ENCODE measurements around the gene RBPJ.

RBPJ gene

DNA sequence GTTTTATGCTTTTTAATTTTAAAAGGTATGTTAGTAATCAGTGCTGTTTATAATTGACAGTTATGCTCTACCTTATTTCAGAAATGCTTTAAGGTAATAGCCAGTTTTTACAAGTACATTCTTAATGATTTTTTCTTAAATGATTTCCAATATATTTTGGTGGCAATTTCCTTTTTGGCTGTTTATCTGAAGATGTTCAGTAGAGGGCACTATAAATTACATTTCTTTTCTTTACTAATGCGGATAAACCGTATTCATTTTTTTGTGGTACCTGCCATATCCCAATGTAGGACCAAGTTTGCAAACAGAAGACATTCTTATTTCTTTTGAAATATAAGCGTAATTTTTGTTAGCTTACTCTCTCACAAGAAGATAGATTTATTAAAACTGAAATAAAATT, 104.0 kb downstream of the RBPJ start:
- no peaks in the 10 kb centered on the region for H3K27me3 ChIP-seq (ENCODE audit: low read length)
- no peaks in the 10 kb centered on the region for H4K20me1 ChIP-seq (ENCODE audit: low read depth, low read length)
- no peak overlapping the region for H2AFZ ChIP-seq (ENCODE audit: low read depth, low read length, severe bottlenecking)
- H3K9ac ChIP-seq (ENCODE audit: low read length): no peak overlapping the region
- no peak for TF ChIP-seq EZH2phosphoT487 (conservative IDR thresholded peaks at IDR 0.05; ENCODE audit: low read length)
- no peaks in the 10 kb centered on the region for H3K9me2 ChIP-seq (replicated peaks; ENCODE audit: insufficient read depth, low read length)
- H3K79me2 ChIP-seq (ENCODE audit: insufficient read depth, low read length): no peaks in the 10 kb centered on the region
- H3K4me2 ChIP-seq (ENCODE audit: low read depth, low read length, poor library complexity, severe bottlenecking): no peak overlapping the region
- H3K36me3 ChIP-seq (ENCODE audit: low read length): peaks cover 9% of the 10 kb centered on the region; the same call in 1 of the 2 replicates
- H3K27ac ChIP-seq (ENCODE audit: low read depth, low read length): no peak overlapping the region
- no peaks in the 10 kb centered on the region for H3K9me3 ChIP-seq (ENCODE audit: insufficient read depth, low read length)
- H3K4me3 ChIP-seq (ENCODE audit: insufficient read depth, low read length, poor library complexity, severe bottlenecking): no peak overlapping the region
- no peaks in the 10 kb centered on the region for H3F3A ChIP-seq (ENCODE audit: insufficient read depth)

DNA sequence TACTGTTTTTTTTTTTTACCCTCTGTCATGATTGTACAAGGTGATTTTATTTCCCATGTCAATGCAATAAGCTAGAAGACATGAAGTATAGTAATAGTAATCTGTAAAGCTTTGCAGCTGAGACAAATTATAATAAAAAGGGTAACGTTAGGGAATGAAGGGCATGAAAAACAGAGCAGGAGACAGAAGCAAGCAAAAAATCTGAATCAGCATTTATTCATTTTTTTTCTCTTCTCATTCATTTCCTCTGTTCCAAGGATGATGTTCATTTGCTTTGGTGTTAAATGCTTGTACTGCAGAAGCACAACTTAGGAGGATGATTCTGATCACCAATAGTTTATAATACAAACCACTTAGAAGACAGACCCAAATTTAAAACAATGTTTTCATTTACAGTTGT, 105.1 kb downstream of the RBPJ start:
- TF ChIP-seq, protein P1, sequence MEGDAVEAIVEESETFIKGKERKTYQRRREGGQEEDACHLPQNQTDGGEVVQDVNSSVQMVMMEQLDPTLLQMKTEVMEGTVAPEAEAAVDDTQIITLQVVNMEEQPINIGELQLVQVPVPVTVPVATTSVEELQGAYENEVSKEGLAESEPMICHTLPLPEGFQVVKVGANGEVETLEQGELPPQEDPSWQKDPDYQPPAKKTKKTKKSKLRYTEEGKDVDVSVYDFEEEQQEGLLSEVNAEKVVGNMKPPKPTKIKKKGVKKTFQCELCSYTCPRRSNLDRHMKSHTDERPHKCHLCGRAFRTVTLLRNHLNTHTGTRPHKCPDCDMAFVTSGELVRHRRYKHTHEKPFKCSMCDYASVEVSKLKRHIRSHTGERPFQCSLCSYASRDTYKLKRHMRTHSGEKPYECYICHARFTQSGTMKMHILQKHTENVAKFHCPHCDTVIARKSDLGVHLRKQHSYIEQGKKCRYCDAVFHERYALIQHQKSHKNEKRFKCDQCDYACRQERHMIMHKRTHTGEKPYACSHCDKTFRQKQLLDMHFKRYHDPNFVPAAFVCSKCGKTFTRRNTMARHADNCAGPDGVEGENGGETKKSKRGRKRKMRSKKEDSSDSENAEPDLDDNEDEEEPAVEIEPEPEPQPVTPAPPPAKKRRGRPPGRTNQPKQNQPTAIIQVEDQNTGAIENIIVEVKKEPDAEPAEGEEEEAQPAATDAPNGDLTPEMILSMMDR (IDR thresholded peaks at IDR 0.05; ENCODE audit: insufficient read depth, low read length, poor library complexity, severe bottlenecking): no peak
- TF ChIP-seq EZH2phosphoT487 (conservative IDR thresholded peaks at IDR 0.05; ENCODE audit: low read length): no peak
- Histone ChIP-seq H4K20me1 (ENCODE audit: low read depth, low read length) (no peaks in the 10 kb centered on the region), H2AFZ (ENCODE audit: low read depth, low read length, severe bottlenecking) (no peak overlapping the region), H3K36me3 (ENCODE audit: low read length) (peaks cover 9% of the 10 kb centered on the region; the same call in 1 of the 2 replicates), H3K79me2 (ENCODE audit: insufficient read depth, low read length) (no peaks in the 10 kb centered on the region), H3K9me3 (ENCODE audit: insufficient read depth, low read length) (no peaks in the 10 kb centered on the region), H3K4me2 (ENCODE audit: low read depth, low read length, poor library complexity, severe bottlenecking) (no peak overlapping the region), H3K9ac (ENCODE audit: low read length) (no peak overlapping the region), H3K27ac (ENCODE audit: low read depth, low read length) (no peak overlapping the region), H3K4me3 (ENCODE audit: insufficient read depth, low read length, poor library complexity, severe bottlenecking) (no peak overlapping the region), H3F3A (ENCODE audit: insufficient read depth) (no peaks in the 10 kb centered on the region), H3K9me2 (replicated peaks; ENCODE audit: insufficient read depth, low read length) (no peaks in the 10 kb centered on the region), H3K27me3 (ENCODE audit: low read length) (no peaks in the 10 kb centered on the region)

DNA sequence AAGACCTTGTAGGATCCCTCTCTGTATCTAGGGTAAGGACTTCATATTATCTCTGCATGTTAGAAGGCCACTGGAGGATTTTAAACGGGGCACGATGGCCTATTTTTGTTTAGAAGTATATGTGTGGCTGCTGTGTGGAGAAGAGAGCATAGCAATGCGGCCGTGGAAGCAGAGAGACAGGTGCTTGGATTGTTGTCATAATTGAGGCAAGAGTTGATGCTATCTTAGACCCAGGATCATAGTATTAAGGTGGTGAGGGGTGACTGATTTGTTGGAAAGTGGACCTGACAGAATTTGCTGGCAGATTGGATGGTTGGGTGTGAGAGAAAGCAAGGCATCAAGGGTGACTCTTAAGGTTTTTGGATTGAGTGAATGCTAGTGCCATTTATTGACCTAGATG, 106.1 kb downstream of the RBPJ start:
- Histone ChIP-seq H3K9me3 (ENCODE audit: insufficient read depth, low read length) (no peaks in the 10 kb centered on the region), H3K9me2 (replicated peaks; ENCODE audit: insufficient read depth, low read length) (no peaks in the 10 kb centered on the region), H3K36me3 (ENCODE audit: low read length) (peaks cover 4% of the 10 kb centered on the region; the same call in 1 of the 2 replicates), H3K27me3 (ENCODE audit: low read length) (no peaks in the 10 kb centered on the region), H2AFZ (ENCODE audit: low read depth, low read length, severe bottlenecking) (no peak overlapping the region), H3K4me2 (ENCODE audit: low read depth, low read length, poor library complexity, severe bottlenecking) (no peak overlapping the region), H3K9ac (ENCODE audit: low read length) (no peak overlapping the region), H4K20me1 (ENCODE audit: low read depth, low read length) (no peaks in the 10 kb centered on the region), H3K4me3 (ENCODE audit: insufficient read depth, low read length, poor library complexity, severe bottlenecking) (no peak overlapping the region), H3K27ac (ENCODE audit: low read depth, low read length) (no peak overlapping the region), H3F3A (ENCODE audit: insufficient read depth) (no peaks in the 10 kb centered on the region), H3K79me2 (ENCODE audit: insufficient read depth, low read length) (no peaks in the 10 kb centered on the region)
- TF ChIP-seq EZH2phosphoT487 (conservative IDR thresholded peaks at IDR 0.05; ENCODE audit: low read length): no peak
- TF ChIP-seq, protein P1 (IDR thresholded peaks at IDR 0.05; ENCODE audit: insufficient read depth, low read length, poor library complexity, severe bottlenecking): no peak

DNA sequence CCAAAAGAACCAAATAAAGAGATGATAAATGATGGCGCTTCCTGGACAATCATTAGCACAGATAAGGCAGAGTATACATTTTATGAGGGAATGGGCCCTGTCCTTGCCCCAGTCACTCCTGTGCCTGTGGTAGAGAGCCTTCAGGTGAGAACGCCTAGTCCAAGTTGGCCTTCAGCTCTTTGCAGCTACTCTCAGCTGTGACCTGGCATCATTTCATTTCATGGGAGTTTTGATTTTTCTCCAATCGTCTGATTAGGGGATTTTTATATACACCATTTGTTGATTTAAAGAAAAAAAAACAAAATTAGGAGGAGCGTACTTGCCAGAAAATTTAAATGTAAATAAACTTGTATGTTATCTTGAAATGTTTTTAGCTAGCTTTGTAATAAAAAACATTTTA, 109.1 kb downstream of the RBPJ start:
- H3K79me2 ChIP-seq (ENCODE audit: insufficient read depth, low read length): no peaks in the 10 kb centered on the region
- no peak overlapping the region for H3K27ac ChIP-seq (ENCODE audit: low read depth, low read length)
- no peak overlapping the region for H2AFZ ChIP-seq (ENCODE audit: low read depth, low read length, severe bottlenecking)
- TF ChIP-seq EZH2phosphoT487 (conservative IDR thresholded peaks at IDR 0.05; ENCODE audit: low read length): no peak
- TF ChIP-seq, protein P1 (IDR thresholded peaks at IDR 0.05; ENCODE audit: insufficient read depth, low read length, poor library complexity, severe bottlenecking): no peak
- H3K27me3 ChIP-seq (ENCODE audit: low read length): no peaks in the 10 kb centered on the region
- H3K9me3 ChIP-seq (ENCODE audit: insufficient read depth, low read length): no peaks in the 10 kb centered on the region
- H3K9me2 ChIP-seq (replicated peaks; ENCODE audit: insufficient read depth, low read length): no peaks in the 10 kb centered on the region
- no peak overlapping the region for H3K9ac ChIP-seq (ENCODE audit: low read length)
- no peak overlapping the region for H3K4me3 ChIP-seq (ENCODE audit: insufficient read depth, low read length, poor library complexity, severe bottlenecking)
- peaks cover 3% of the 10 kb centered on the region; the same call in 1 of the 2 replicates for H3K36me3 ChIP-seq (ENCODE audit: low read length)
- no peak overlapping the region for H3K4me2 ChIP-seq (ENCODE audit: low read depth, low read length, poor library complexity, severe bottlenecking)
- no peaks in the 10 kb centered on the region for H4K20me1 ChIP-seq (ENCODE audit: low read depth, low read length)
- no peaks in the 10 kb centered on the region for H3F3A ChIP-seq (ENCODE audit: insufficient read depth)
